ENCODE measurements around the gene UGT8. TPM values are rescaled to one million over a fixed set of nuclear protein-coding genes. Genes with fewer than 3 reads are reported as not detected.

The UGT8 gene
- total RNA-seq, 1 experiment from 2014 or later = 15.7 TPM

DNA sequence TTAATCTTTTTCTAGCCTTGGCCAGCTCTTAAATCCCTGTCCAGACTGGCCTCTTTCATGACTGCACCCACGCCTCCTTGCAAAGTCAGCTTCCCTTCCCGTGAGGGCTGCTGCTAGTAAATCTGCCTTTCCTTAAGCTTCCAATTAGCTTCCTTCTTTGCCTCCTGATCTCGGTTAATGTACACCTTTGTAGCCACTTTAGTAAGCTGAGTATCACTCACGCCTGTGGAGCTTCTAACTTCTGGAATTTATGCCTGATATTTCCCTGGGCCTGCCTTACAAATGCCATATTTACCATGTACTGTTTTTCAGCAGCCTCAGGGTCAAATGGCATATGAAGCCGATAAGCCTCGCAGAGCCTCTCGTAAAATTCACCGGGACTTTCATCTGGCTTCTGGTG lies 5.1 kb upstream of the UGT8 start:
- peaks cover 10% of the 10 kb centered on the region for H3K23me2 ChIP-seq (ENCODE audit: insufficient read length, low read depth, low read length, poor library complexity, severe bottlenecking)
- no peak overlapping the region for H2BK20ac ChIP-seq (ENCODE audit: low read depth, low read length, poor library complexity, severe bottlenecking)
- H2BK5ac ChIP-seq (ENCODE audit: insufficient read length, low read length) = no peak overlapping the region
- H3T11ph ChIP-seq (ENCODE audit: low read length) = no peak overlapping the region
- no peak overlapping the region for H2BK15ac ChIP-seq (ENCODE audit: low read depth, low read length)
- H3K56ac ChIP-seq (ENCODE audit: insufficient read length, low read depth, low read length) = no peak overlapping the region
- no peaks in the 10 kb centered on the region for H3K79me1 ChIP-seq (ENCODE audit: insufficient read depth, low read depth, low read length, poor library complexity, severe bottlenecking)
- no peak overlapping the region for H3K27ac ChIP-seq (ENCODE audit: insufficient read length, low read depth, low read length)
- no peak overlapping the region for H3K23ac ChIP-seq (ENCODE audit: insufficient read length, low read depth, low read length)
- no peak overlapping the region for H2AK5ac ChIP-seq (ENCODE audit: insufficient read length, low read length)
- H4K91ac ChIP-seq (ENCODE audit: insufficient read length, low read depth, low read length) = no peak overlapping the region
- peaks cover 4 to 6% of the 10 kb centered on the region in 2 experiments; a peak in 3 of 4 replicates for H3K4me1 Mint-ChIP-seq
- H4K8ac ChIP-seq (replicated peaks; ENCODE audit: insufficient read length, low read depth, low read length) = no peak overlapping the region
- WGBS (ENCODE audit: extremely low coverage, insufficient read length, low lambda C conversion rate) = no CpG with 5 or more reads among the region's 8 CpGs
- H3K4ac ChIP-seq (ENCODE audit: low read depth, low read length) = no peak overlapping the region
- H3K27me3 Mint-ChIP-seq (ENCODE audit: low read depth) = peaks cover 19% of the 10 kb centered on the region
- peaks cover 23 to 30% (median 27%) of the 10 kb centered on the region in 3 experiments for H3K36me3 Mint-ChIP-seq (ENCODE audit: insufficient read depth in 1 of 3, low read depth in 3 of 3)
- H3K18ac ChIP-seq (ENCODE audit: insufficient read length, low read depth, low read length) = no peak overlapping the region
- no peak overlapping the region for H3K27ac Mint-ChIP-seq
- no peak for TF ChIP-seq CTCF (conservative IDR thresholded peaks at IDR 0.05)
- no peaks in the 10 kb centered on the region for H3K27me3 ChIP-seq (ENCODE audit: insufficient read depth, low read length)
- H2AFZ ChIP-seq (ENCODE audit: low read length) = no peak overlapping the region
- no peak overlapping the region for H4K5ac ChIP-seq (ENCODE audit: insufficient read length, low read depth, low read length)
- H4K20me1 ChIP-seq (ENCODE audit: control insufficient read depth, insufficient read depth, insufficient read length) = no peaks in the 10 kb centered on the region
- no peak for DNase-seq
- H3K4me3 Mint-ChIP-seq = no peak overlapping the region
- no peak overlapping the region for H3K4me2 ChIP-seq (ENCODE audit: insufficient read depth, insufficient read length, low read length)
- no peak overlapping the region for H3K9ac ChIP-seq (ENCODE audit: extremely low read depth, insufficient read length, low read length)
- no peak overlapping the region for H3K14ac ChIP-seq (ENCODE audit: insufficient read depth, low read length)
- no peaks in the 10 kb centered on the region for H3K79me2 ChIP-seq (ENCODE audit: insufficient read depth, low read length)
- H2BK12ac ChIP-seq (ENCODE audit: insufficient read length, low read depth, low read length) = no peak overlapping the region
- peaks cover 19% of the 10 kb centered on the region for H3K9me3 ChIP-seq (ENCODE audit: control insufficient read depth, low read depth, low read length)
- H3K4me1 ChIP-seq (ENCODE audit: insufficient read depth, low read length) = peaks cover 3% of the 10 kb centered on the region; the same call in 1 of the 2 replicates
- peaks cover 19 to 36% of the 10 kb centered on the region in 2 experiments for H3K9me3 Mint-ChIP-seq
- H2BK120ac ChIP-seq (ENCODE audit: low read depth, low read length, poor library complexity, severe bottlenecking) = no peak overlapping the region

Data from H9 (cell line).